Measurements from ENCODE around the gene SEMA5A.

The SEMA5A gene

DNA sequence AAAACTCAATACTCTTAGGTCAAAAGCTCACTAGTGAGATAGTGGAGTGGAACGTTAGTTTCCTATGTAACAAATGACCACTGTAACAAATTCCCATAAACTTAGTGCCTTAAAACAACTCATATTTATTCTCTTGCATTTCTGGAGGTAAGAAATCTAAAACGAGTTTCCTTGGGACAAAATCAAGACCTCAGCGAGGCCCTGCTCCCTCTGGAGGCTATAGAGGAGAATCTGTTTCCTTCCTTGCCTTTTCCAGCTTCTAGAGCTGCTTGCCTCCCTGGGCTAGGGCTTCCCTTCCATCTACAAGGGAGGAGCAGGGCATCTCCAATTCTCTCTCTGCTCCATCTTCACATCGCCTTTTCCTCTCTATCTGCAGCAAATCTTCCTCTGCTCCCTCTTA is 32.0 kb downstream of the SEMA5A start:
- Histone ChIP-seq H3K36me3 (ENCODE audit: control insufficient read depth, insufficient read depth, low read length) (no peaks in the 10 kb centered on the region), H3K4me3 (ENCODE audit: low read depth, low read length) (no peak overlapping the region), H3K4me1 (ENCODE audit: control insufficient read depth, insufficient read depth, low read length) (no peaks in the 10 kb centered on the region), H3K9me3 (ENCODE audit: control insufficient read depth, insufficient read depth, low read length) (no peaks in the 10 kb centered on the region), H3K27me3 (ENCODE audit: control insufficient read depth, insufficient read depth, low read length) (no peaks in the 10 kb centered on the region), H3K9ac (ENCODE audit: low read depth, low read length) (no peak overlapping the region), H3K27ac (ENCODE audit: low read depth, low read length) (no peak overlapping the region)

DNA sequence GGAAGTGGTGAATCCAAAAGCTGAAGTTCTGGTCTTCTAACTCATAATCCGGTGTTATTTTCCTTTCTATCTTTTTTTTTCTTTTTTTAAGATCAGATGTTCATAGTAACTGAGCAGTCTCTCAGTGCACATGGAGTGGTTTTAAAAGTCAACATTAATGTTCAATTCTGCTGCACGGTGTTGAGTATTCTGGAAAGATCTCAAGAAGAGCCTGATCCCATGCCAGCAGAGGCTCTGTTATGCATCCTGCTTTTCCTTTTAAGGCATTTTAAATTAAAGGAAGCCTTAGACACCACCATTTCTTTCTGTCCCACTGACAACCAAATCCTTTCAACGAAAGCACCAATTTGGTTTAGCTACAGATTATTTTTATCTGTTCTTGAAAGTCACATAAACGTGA is 33.4 kb downstream of the SEMA5A start:
- Histone ChIP-seq H3K9ac (ENCODE audit: low read depth, low read length) (no peak overlapping the region), H3K9me3 (ENCODE audit: control insufficient read depth, insufficient read depth, low read length) (no peaks in the 10 kb centered on the region), H3K4me1 (ENCODE audit: control insufficient read depth, insufficient read depth, low read length) (no peaks in the 10 kb centered on the region), H3K27ac (ENCODE audit: low read depth, low read length) (no peak overlapping the region), H3K4me3 (ENCODE audit: low read depth, low read length) (no peak overlapping the region), H3K27me3 (ENCODE audit: control insufficient read depth, insufficient read depth, low read length) (no peaks in the 10 kb centered on the region), H3K36me3 (ENCODE audit: control insufficient read depth, insufficient read depth, low read length) (no peaks in the 10 kb centered on the region)

DNA sequence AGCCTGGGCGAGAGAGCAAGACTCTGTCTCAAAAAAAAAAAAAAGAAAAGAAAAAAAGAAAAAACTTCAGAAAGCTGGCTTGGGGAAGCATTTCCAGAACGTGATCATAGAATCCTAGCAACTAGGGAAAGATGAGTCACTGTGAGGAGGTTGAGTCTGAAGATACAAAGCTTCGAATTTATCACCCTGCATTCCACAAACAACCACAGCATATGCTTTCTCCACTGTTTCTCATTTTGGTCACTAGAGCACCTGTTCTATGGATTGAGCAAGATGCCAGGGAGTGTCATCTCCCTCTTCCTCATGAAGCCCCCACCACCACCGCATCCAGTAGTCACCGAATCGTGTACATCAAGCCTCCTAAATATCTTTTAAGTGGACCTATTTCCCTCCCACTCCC is 37.9 kb downstream of the SEMA5A start:
- no peaks in the 10 kb centered on the region for H3K9me3 ChIP-seq (ENCODE audit: control insufficient read depth, insufficient read depth, low read length)
- no peaks in the 10 kb centered on the region for H3K4me1 ChIP-seq (ENCODE audit: control insufficient read depth, insufficient read depth, low read length)
- no peak overlapping the region for H3K4me3 ChIP-seq (ENCODE audit: low read depth, low read length)
- H3K27ac ChIP-seq (ENCODE audit: low read depth, low read length) = no peak overlapping the region
- H3K9ac ChIP-seq (ENCODE audit: low read depth, low read length) = no peak overlapping the region
- H3K36me3 ChIP-seq (ENCODE audit: control insufficient read depth, insufficient read depth, low read length) = no peaks in the 10 kb centered on the region
- no peaks in the 10 kb centered on the region for H3K27me3 ChIP-seq (ENCODE audit: control insufficient read depth, insufficient read depth, low read length)

DNA sequence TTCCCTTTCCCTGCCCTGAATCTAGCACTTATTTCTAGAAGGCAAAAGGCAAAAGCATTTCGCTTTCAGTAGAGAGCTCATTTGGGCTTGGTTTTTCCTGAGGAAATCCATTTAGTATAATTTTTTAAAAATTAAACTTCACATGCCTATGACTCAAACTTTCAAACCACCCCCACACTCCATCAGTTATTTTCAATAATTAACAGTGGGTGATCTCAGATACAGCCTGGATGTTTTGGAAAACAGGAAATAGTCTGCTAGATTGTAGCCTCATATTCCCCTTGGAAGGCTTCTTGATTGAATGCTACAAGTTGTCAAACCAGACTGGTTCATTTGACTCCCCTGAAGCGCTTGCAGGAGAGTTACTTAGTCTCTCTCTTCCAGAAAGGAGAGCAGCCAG is 40.6 kb downstream of the SEMA5A start:
- Histone ChIP-seq H3K27me3 (ENCODE audit: control insufficient read depth, insufficient read depth, low read length) (no peaks in the 10 kb centered on the region), H3K36me3 (ENCODE audit: control insufficient read depth, insufficient read depth, low read length) (no peaks in the 10 kb centered on the region), H3K4me1 (ENCODE audit: control insufficient read depth, insufficient read depth, low read length) (no peaks in the 10 kb centered on the region), H3K4me3 (ENCODE audit: low read depth, low read length) (no peak overlapping the region), H3K27ac (ENCODE audit: low read depth, low read length) (no peak overlapping the region), H3K9ac (ENCODE audit: low read depth, low read length) (no peak overlapping the region), H3K9me3 (ENCODE audit: control insufficient read depth, insufficient read depth, low read length) (no peaks in the 10 kb centered on the region)

DNA sequence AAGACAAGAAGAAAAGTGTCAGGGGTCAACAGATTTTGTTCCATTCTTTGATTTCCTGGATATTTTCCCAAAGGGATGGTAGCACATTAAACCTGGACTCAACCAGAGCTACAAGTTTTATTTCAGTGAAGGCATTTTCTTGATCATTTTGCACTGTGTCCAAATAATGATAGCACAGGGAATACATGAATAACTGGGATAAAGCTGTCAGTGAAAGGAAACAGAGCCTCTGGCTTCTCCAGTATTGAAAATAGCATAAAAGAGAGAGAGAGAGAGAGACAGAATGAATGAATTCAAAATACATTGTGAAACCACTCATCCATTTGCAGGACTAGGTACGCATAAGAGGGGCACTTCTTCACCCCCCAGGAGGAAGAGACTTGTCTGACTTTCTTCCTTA is 43.0 kb downstream of the SEMA5A start:
- H3K9me3 ChIP-seq (ENCODE audit: control insufficient read depth, insufficient read depth, low read length) = no peaks in the 10 kb centered on the region
- no peak overlapping the region for H3K9ac ChIP-seq (ENCODE audit: low read depth, low read length)
- no peak overlapping the region for H3K27ac ChIP-seq (ENCODE audit: low read depth, low read length)
- H3K27me3 ChIP-seq (ENCODE audit: control insufficient read depth, insufficient read depth, low read length) = no peaks in the 10 kb centered on the region
- H3K36me3 ChIP-seq (ENCODE audit: control insufficient read depth, insufficient read depth, low read length) = no peaks in the 10 kb centered on the region
- no peak overlapping the region for H3K4me3 ChIP-seq (ENCODE audit: low read depth, low read length)
- H3K4me1 ChIP-seq (ENCODE audit: control insufficient read depth, insufficient read depth, low read length) = peaks cover 6% of the 10 kb centered on the region; the same call in 1 of the 2 replicates

DNA sequence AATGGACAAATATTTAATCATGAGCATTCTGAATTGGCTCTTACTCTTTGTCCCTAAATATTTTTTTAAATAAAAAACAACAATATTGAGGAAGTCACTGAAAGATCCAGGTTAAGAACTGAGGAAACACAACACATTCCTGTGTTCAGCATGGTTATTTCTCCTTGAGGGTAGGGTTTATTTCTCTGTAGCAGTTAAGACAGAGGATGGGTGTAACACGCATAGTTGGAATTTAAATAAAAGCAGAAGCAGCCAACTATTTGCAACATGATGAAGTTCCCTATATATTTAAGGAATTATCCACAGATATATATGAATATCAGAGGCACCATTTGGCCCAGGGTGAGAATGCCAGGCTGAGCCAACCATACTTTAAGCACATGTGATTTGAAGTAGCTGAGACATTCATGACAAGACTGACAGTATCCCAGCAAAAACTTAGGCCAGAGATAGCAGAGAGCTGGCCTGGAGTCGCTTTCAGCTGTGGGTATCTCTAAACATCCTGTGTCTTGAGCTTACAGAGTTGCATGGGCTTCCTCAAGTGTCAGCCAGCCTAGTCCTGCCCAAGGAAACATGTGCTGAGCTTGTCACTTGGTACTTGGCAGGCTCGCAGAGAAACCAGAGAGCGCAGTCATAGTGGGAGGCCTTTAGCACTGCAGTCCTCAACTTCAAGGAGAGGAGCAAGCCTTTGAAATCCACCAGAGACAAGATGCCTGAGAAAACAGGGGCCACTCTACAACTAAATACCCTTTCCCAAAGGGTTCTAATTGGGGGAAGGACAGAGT is 43.6 kb downstream of the SEMA5A start:
- Histone ChIP-seq H3K4me1 (ENCODE audit: control insufficient read depth, insufficient read depth, low read length) (peaks cover 6% of the 10 kb centered on the region; the same call in 1 of the 2 replicates), H3K9ac (ENCODE audit: low read depth, low read length) (no peak overlapping the region), H3K36me3 (ENCODE audit: control insufficient read depth, insufficient read depth, low read length) (no peaks in the 10 kb centered on the region), H3K4me3 (ENCODE audit: low read depth, low read length) (no peak overlapping the region), H3K27ac (ENCODE audit: low read depth, low read length) (no peak overlapping the region), H3K9me3 (ENCODE audit: control insufficient read depth, insufficient read depth, low read length) (no peaks in the 10 kb centered on the region), H3K27me3 (ENCODE audit: control insufficient read depth, insufficient read depth, low read length) (no peaks in the 10 kb centered on the region)

DNA sequence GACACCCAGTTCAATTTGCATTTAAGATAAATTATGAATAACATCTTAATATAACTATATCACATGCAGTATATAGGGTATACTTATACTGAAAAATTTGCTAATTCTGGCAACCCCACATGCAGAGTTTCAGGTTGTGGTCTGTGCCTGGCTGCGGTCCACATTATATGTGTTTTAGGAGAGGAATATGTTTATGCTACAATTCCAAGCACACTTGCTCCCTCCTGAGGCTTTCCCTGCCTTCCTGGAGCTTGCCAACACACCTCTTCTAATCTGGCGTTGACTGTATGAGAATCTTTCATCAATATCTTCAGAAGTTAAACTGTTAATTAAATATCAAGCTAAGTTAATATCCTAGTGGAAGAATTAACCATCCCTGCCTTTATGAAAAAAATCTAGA is 45.2 kb downstream of the SEMA5A start:
- no peaks in the 10 kb centered on the region for H3K9me3 ChIP-seq (ENCODE audit: control insufficient read depth, insufficient read depth, low read length)
- peaks cover 13% of the 10 kb centered on the region for H3K4me1 ChIP-seq (ENCODE audit: control insufficient read depth, insufficient read depth, low read length)
- H3K36me3 ChIP-seq (ENCODE audit: control insufficient read depth, insufficient read depth, low read length) = no peaks in the 10 kb centered on the region
- H3K4me3 ChIP-seq (ENCODE audit: low read depth, low read length) = no peak overlapping the region
- H3K27me3 ChIP-seq (ENCODE audit: control insufficient read depth, insufficient read depth, low read length) = no peaks in the 10 kb centered on the region
- no peak overlapping the region for H3K9ac ChIP-seq (ENCODE audit: low read depth, low read length)
- H3K27ac ChIP-seq (ENCODE audit: low read depth, low read length) = no peak overlapping the region

DNA sequence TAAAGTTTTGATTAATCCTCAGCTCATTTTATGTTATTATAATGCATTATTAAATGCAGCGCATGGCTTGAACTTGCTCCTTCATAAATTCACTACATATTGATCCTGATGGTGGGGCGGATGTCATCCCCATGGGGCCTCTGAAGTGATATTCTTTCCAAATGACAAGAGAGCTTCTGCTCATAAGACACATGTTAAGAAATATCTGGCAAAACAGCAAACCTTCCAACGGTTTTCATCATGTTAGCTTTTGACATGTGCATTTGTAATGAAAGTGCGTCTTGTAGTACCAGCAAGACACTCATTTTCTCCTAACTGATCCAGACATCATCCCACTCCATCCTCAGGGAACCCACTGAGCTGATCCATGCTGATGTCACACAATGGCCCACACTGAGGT is 45.7 kb downstream of the SEMA5A start:
- Histone ChIP-seq H3K4me1 (ENCODE audit: control insufficient read depth, insufficient read depth, low read length) (peaks cover 15% of the 10 kb centered on the region), H3K36me3 (ENCODE audit: control insufficient read depth, insufficient read depth, low read length) (no peaks in the 10 kb centered on the region), H3K9ac (ENCODE audit: low read depth, low read length) (no peak overlapping the region), H3K4me3 (ENCODE audit: low read depth, low read length) (no peak overlapping the region), H3K27ac (ENCODE audit: low read depth, low read length) (no peak overlapping the region), H3K9me3 (ENCODE audit: control insufficient read depth, insufficient read depth, low read length) (no peaks in the 10 kb centered on the region), H3K27me3 (ENCODE audit: control insufficient read depth, insufficient read depth, low read length) (no peaks in the 10 kb centered on the region)

DNA sequence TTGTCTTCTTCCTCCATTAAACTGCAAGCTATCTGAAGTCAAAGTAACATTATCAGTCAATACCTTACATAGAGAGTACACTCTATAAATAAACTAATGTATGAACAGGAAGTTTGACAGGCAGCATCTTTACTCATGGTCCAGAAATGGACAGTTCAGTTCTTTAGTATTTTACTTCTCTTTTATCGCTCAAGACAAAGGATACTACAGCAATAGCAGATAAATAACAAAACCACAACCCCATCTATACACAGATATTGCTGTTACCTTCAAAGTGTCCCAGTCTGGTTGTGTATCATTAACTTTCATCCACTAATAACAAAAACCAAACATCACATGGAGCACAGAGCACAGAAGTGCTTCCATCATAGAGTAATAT is 46.4 kb downstream of the SEMA5A start:
- H3K4me1 ChIP-seq (ENCODE audit: control insufficient read depth, insufficient read depth, low read length) = peaks cover 16% of the 10 kb centered on the region
- H3K36me3 ChIP-seq (ENCODE audit: control insufficient read depth, insufficient read depth, low read length) = no peaks in the 10 kb centered on the region
- H3K4me3 ChIP-seq (ENCODE audit: low read depth, low read length) = no peak overlapping the region
- H3K27me3 ChIP-seq (ENCODE audit: control insufficient read depth, insufficient read depth, low read length) = no peaks in the 10 kb centered on the region
- H3K9me3 ChIP-seq (ENCODE audit: control insufficient read depth, insufficient read depth, low read length) = no peaks in the 10 kb centered on the region
- no peak overlapping the region for H3K27ac ChIP-seq (ENCODE audit: low read depth, low read length)
- H3K9ac ChIP-seq (ENCODE audit: low read depth, low read length) = no peak overlapping the region

DNA sequence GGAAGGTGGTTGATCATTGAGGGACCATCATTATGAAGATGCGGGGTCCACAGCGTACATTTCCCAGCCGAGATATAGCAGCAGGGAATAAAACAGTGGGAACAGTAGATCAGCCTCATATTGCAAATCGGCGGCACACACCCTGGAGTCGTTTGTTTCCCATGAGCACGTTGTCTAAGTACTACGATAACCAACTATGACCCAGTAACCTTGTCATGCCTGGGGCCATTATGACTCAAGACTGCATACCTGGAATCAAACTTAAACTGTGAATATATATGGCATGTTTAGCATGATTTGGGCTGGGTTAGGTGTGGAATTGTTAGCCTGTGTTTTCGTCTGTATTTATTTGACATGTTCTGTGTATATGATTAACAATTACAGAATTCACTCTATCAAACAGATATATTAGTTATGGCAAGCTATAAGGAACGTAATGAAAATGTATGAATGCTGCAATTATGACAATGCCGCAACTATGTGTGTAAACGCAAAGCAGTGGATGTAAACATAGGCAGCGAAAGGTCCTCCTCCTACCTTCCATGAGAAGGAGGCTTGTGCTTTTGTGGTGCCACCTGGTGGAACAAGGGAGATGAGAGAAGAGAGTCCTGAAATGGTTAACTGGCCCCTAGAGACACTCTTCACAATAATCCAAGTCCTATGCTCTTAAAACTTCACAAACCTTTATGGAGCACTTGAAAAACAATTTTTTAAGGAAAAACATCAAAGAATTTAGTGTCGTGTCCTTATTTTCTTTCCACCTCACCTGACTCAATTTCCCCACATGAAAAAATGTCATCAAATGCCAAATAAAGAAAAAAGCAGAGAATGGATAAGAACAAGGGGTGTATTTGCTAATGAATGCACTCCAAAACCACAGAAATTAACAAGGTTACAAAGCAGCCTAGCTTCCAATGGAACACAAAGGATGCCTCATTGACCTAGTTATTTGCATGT is 47.1 kb downstream of the SEMA5A start:
- no peaks in the 10 kb centered on the region for H3K9me3 ChIP-seq (ENCODE audit: control insufficient read depth, insufficient read depth, low read length)
- H3K36me3 ChIP-seq (ENCODE audit: control insufficient read depth, insufficient read depth, low read length) = no peaks in the 10 kb centered on the region
- no peaks in the 10 kb centered on the region for H3K27me3 ChIP-seq (ENCODE audit: control insufficient read depth, insufficient read depth, low read length)
- H3K27ac ChIP-seq (ENCODE audit: low read depth, low read length) = no peak overlapping the region
- no peak overlapping the region for H3K4me3 ChIP-seq (ENCODE audit: low read depth, low read length)
- H3K9ac ChIP-seq (ENCODE audit: low read depth, low read length) = no peak overlapping the region
- peaks cover 16% of the 10 kb centered on the region for H3K4me1 ChIP-seq (ENCODE audit: control insufficient read depth, insufficient read depth, low read length)

DNA sequence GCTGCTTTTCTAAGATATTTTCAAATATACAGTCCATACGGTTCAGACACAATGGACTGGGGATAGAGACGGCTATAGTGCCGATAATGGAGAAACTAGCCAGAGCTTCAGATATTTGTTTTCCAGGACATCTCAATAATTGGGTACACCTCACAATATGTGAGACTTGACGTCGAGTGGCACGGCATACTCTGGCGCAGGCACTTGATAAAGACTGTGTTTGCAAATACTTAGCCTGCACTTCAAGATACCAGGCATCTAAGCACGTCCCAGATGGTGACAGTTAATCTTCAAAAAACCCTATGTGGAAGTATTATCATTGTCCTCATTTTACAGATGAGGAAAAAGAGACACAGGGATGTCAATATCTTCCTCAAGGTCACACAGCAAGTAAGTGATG is 48.5 kb downstream of the SEMA5A start:
- no peaks in the 10 kb centered on the region for H3K9me3 ChIP-seq (ENCODE audit: control insufficient read depth, insufficient read depth, low read length)
- no peak overlapping the region for H3K27ac ChIP-seq (ENCODE audit: low read depth, low read length)
- H3K27me3 ChIP-seq (ENCODE audit: control insufficient read depth, insufficient read depth, low read length) = no peaks in the 10 kb centered on the region
- no peak overlapping the region for H3K9ac ChIP-seq (ENCODE audit: low read depth, low read length)
- H3K36me3 ChIP-seq (ENCODE audit: control insufficient read depth, insufficient read depth, low read length) = no peaks in the 10 kb centered on the region
- H3K4me1 ChIP-seq (ENCODE audit: control insufficient read depth, insufficient read depth, low read length) = peaks cover 16% of the 10 kb centered on the region
- no peak overlapping the region for H3K4me3 ChIP-seq (ENCODE audit: low read depth, low read length)
